Caco-2 (cell line): Measurements from ENCODE around the gene FGF3. TPM values are rescaled to one million over a fixed set of nuclear protein-coding genes. Genes with fewer than 3 reads are reported as not detected.

Experiments used
- BruUV-seq: library from RNA; stranded (reverse); fragments of 400-500 nt; replicated peaks from 2 replicates; lab custom pipeline; 2021; lab: Mats Ljungman, UMichigan
- CTCF ChIA-PET: fragments of 300-600 bp; sonication (Branson Sonifier 250); formaldehyde crosslinking; loops from one replicate; lab custom pipeline; 2022; ENCODE audit warnings: antibody characterized with exemption; lab: Charles Lee
- POLR2A ChIA-PET: fragments of 300-600 bp; sonication (Branson Sonifier 250); formaldehyde crosslinking; loops from one replicate; lab custom pipeline; 2022; ENCODE audit warnings: antibody characterized with exemption; lab: Charles Lee
- DNase-seq, 2 experiments: peaks; one replicate each; pipeline versions ENCODE4 v3.0.0 to v3.0.0-alpha.2; 2020 to 2022
- H3K27me3 ChIP-seq: replicated peaks from 2 replicates; pipeline ENCODE4 v1.6.0; 2011; ENCODE audit warnings: low read length; ENCODE audit not compliant: control insufficient read depth, insufficient read depth
- H3K36me3 ChIP-seq: 2 replicates; pipeline ENCODE4 v1.5.1; 2011; ENCODE audit warnings: low read length; ENCODE audit not compliant: control insufficient read depth, insufficient read depth
- H3K4me1 ChIP-seq: fragments of 250-450 bp; sonication (Bioruptor Pico); 2 replicates; pipeline ENCODE4 v1.5.1; 2020; ENCODE audit warnings: mild to moderate bottlenecking
- H3K4me3 ChIP-seq: 2 replicates; pipeline ENCODE4 v1.5.1; 2011; ENCODE audit warnings: low read depth, mild to moderate bottlenecking, control low read depth, low read length
- H3K9me3 ChIP-seq: fragments of 250-450 bp; sonication (Bioruptor Pico); 2 replicates; pipeline ENCODE4 v1.5.1; 2020; ENCODE audit warnings: mild to moderate bottlenecking, moderate library complexity
- H3K27ac Mint-ChIP-seq: one replicate; pipeline ENCODE4 v1.8.0; 2022; ENCODE audit warnings: mixed read lengths; ENCODE audit not compliant: unreplicated experiment
- H3K27me3 Mint-ChIP-seq: one replicate; pipeline ENCODE4 v1.8.0; 2022; ENCODE audit warnings: mixed read lengths; ENCODE audit not compliant: insufficient read depth, unreplicated experiment
- H3K36me3 Mint-ChIP-seq: one replicate; pipeline ENCODE4 v1.8.0; 2022; ENCODE audit warnings: mild to moderate bottlenecking, mixed read lengths; ENCODE audit not compliant: insufficient read depth, unreplicated experiment
- H3K4me1 Mint-ChIP-seq: one replicate; pipeline ENCODE4 v1.8.0; 2022; ENCODE audit warnings: low read depth, mixed read lengths; ENCODE audit not compliant: unreplicated experiment
- H3K4me3 Mint-ChIP-seq: one replicate; pipeline ENCODE4 v1.8.0; 2022; ENCODE audit warnings: mild to moderate bottlenecking, moderate library complexity, mixed read lengths; ENCODE audit not compliant: unreplicated experiment
- H3K9me3 Mint-ChIP-seq: one replicate; pipeline ENCODE4 v1.8.0; 2022; ENCODE audit warnings: mixed read lengths; ENCODE audit not compliant: unreplicated experiment
- CTCF ChIP-seq, 2 experiments: fragments of 200-600 bp in 1 of 2; IDR thresholded peaks; 1 replicate in 1 of 2; 2 replicates in 1 of 2; pipeline versions ENCODE4 v1.5.1 to v1.8.0; 2011 to 2022; ENCODE audit warnings: antibody characterized with exemption in 1 of 2, control low read depth in 1 of 2, inconsistent platforms in 1 of 2, low read depth in 1 of 2, low read length in 1 of 2, mild to moderate bottlenecking in 1 of 2, moderate library complexity in 1 of 2; ENCODE audit not compliant: insufficient read depth in 1 of 2, severe bottlenecking in 1 of 2, unreplicated experiment in 1 of 2
- intact Hi-C: fragments of 100-400 bp; cut with micrococcal nuclease; formaldehyde crosslinking; loops from one replicate; pipeline ENCODE4 v1.10.0; 2022; ENCODE audit not compliant: unreplicated experiment
- total RNA-seq: library from RNA; stranded (reverse); gene quantifications from 2 replicates; pipeline ENCODE4 v1.2.3, GENCODE V29; 2022

Gene FGF3
- total RNA-seq, 1 experiment from 2014 or later = not detected

DNA sequence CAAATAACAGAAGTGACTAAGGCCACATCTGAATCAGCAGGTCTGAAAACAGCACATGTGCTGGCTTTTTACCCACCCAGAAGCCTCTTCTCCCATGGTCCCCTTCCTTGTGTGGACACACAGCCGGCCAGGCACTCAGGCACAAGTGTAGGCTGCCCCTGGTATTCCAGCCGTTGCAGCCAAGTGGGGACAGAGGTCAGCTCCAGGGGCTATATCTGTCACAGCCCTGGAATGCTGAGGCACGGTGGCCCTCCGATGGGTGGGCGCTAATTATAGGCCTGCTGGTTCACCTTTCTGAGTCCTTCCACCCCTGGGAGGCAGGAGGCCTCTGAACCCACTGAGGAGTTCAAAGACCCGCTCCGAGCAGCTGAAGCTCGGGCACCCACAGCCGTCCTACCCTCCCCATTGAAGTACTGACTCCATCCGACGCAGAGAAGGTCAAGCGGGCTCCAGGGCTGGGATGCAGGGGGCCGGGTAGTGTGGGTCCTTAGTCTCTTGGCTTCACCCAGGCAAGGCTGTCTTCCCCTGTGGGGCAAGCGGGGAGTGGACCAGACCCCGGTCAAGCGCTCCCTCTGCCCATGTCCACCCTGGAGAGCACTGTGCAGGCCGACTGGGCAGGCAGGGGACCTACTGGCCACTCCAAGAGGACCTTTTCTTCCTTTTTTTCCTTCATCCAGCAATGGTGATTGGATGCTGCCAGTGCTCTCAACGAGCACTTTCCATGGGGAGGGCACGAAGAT, 14.3 kb downstream of the FGF3 start:
- no peaks in the 10 kb centered on the region for H3K36me3 Mint-ChIP-seq
- no TSS peak for BruUV-seq
- H3K4me3 Mint-ChIP-seq = no peak overlapping the region
- no peak for DNase-seq
- no peaks in the 10 kb centered on the region for H3K4me1 ChIP-seq
- H3K27ac Mint-ChIP-seq = no peak overlapping the region
- TF ChIP-seq CTCF (IDR thresholded peaks at IDR 0.05; ENCODE audit: insufficient read depth in 1 of 2, low read depth in 1 of 2, low read length in 1 of 2, severe bottlenecking in 1 of 2, unreplicated experiment in 1 of 2) = no peak
- no peaks in the 10 kb centered on the region for H3K27me3 ChIP-seq
- POLR2A ChIA-PET = no interaction called here
- no peaks in the 10 kb centered on the region for H3K9me3 Mint-ChIP-seq
- no peaks in the 10 kb centered on the region; the same call in none of the 2 replicates for H3K9me3 ChIP-seq
- CTCF ChIA-PET = no interaction called here
- no peaks in the 10 kb centered on the region for H3K27me3 Mint-ChIP-seq
- intact Hi-C loops = no loop called here
- H3K36me3 ChIP-seq = no peaks in the 10 kb centered on the region
- no peaks in the 10 kb centered on the region for H3K4me1 Mint-ChIP-seq
- no peak overlapping the region for H3K4me3 ChIP-seq

DNA sequence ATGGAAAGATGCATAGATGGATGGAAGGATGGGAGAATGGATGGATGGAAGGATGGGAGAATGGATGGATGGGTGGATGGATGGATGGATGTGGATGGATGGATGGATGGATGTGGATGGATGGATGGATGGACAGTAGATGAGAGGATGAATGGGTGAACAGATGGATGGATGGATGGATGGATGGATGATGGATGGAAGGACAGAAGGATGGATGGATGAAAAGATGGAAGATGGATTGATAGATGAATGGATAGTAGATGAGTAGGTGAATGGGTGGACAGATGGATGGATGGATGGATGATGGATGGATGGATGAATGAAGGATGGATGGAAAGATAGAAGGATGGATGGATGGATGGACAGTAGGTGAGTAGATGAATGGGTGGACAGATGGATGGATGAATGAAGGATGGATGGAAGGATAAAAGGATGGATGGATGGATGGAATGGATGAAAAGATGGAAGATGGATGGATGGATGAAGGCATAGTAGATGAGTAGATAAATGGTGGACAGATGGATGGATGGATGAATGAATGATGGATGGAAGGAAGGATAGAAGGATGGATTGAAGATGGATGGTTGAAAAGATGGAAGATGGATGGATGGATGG, 15.5 kb downstream of the FGF3 start:
- POLR2A ChIA-PET = no interaction called here
- BruUV-seq = no TSS peak

GRCh38 chr11:69803022-69803421, 16.2 kb downstream of the FGF3 start:
- no TSS peak for BruUV-seq
- no peak overlapping the region for H3K27ac Mint-ChIP-seq
- intact Hi-C loops = no loop called here
- H3K27me3 ChIP-seq = no peaks in the 10 kb centered on the region
- DNase-seq = no peak
- ChIA-PET POLR2A (no interaction called here), CTCF (no interaction called here)
- H3K27me3 Mint-ChIP-seq = no peaks in the 10 kb centered on the region
- H3K4me1 ChIP-seq = no peaks in the 10 kb centered on the region
- no peaks in the 10 kb centered on the region for H3K36me3 ChIP-seq
- H3K4me3 Mint-ChIP-seq = no peak overlapping the region
- H3K4me1 Mint-ChIP-seq = no peaks in the 10 kb centered on the region
- H3K9me3 ChIP-seq = peaks cover 4% of the 10 kb centered on the region
- no peaks in the 10 kb centered on the region for H3K9me3 Mint-ChIP-seq
- H3K4me3 ChIP-seq = no peak overlapping the region
- TF ChIP-seq CTCF (IDR thresholded peaks at IDR 0.05; ENCODE audit: insufficient read depth in 1 of 2, low read depth in 1 of 2, low read length in 1 of 2, severe bottlenecking in 1 of 2, unreplicated experiment in 1 of 2) = no peak
- H3K36me3 Mint-ChIP-seq = no peaks in the 10 kb centered on the region

More for the DNA sequence above, 15.5 kb downstream of the FGF3 start:
- no peak overlapping the region for H3K4me3 ChIP-seq
- Mint-ChIP-seq H3K27ac (no peak overlapping the region), H3K9me3 (no peaks in the 10 kb centered on the region), H3K4me1 (no peaks in the 10 kb centered on the region), H3K27me3 (no peaks in the 10 kb centered on the region), H3K36me3 (no peaks in the 10 kb centered on the region), H3K4me3 (no peak overlapping the region)
- H3K4me1 ChIP-seq = no peaks in the 10 kb centered on the region
- no peaks in the 10 kb centered on the region for H3K36me3 ChIP-seq
- TF ChIP-seq CTCF (IDR thresholded peaks at IDR 0.05; ENCODE audit: insufficient read depth in 1 of 2, low read depth in 1 of 2, low read length in 1 of 2, severe bottlenecking in 1 of 2, unreplicated experiment in 1 of 2) = no peak
- no peak for DNase-seq
- CTCF ChIA-PET = interaction anchor here (0.5 kb wide), 1 partner anchor 284 kb away, joined by 4 read pairs; no protein-coding TSS in a partner anchor
- intact Hi-C loops = no loop called here
- H3K27me3 ChIP-seq = no peaks in the 10 kb centered on the region
- peaks cover 4% of the 10 kb centered on the region for H3K9me3 ChIP-seq
